ENCODE measurements around the gene HECW1. TPM values are rescaled to one million over a fixed set of nuclear protein-coding genes. Genes with fewer than 3 reads are reported as not detected.

Gene HECW1
- total RNA-seq, 1 donor from 2014 or later = 0.46 TPM

DNA sequence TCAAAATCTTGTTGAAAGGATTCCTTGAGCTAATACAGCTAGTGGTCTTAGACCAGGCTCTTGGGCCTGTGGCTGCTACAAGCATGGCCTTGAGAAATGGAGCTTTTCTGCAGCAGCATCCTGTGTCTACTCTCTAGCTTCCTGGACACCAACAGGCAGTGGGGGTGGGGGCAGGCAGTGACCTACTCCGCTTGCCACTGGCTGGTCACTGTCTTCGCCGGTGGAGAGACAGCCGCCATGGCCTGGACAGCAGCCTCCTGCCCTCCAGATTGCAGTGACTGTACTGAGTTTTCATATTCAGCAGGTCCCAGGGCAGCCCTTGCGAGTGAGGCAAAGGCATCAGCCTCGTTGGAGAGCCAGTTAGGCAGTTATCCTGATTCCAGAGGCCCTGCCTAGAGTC lies 204.6 kb downstream of the HECW1 start:
- H3K4me3 ChIP-seq (ENCODE audit: low read depth, low read length) = no peak overlapping the region
- no peaks in the 10 kb centered on the region for H3K27me3 ChIP-seq (ENCODE audit: control insufficient read depth, insufficient read depth, low read length)
- no peak for DNase-seq (ENCODE audit: low read depth)
- TF ChIP-seq, protein P1, sequence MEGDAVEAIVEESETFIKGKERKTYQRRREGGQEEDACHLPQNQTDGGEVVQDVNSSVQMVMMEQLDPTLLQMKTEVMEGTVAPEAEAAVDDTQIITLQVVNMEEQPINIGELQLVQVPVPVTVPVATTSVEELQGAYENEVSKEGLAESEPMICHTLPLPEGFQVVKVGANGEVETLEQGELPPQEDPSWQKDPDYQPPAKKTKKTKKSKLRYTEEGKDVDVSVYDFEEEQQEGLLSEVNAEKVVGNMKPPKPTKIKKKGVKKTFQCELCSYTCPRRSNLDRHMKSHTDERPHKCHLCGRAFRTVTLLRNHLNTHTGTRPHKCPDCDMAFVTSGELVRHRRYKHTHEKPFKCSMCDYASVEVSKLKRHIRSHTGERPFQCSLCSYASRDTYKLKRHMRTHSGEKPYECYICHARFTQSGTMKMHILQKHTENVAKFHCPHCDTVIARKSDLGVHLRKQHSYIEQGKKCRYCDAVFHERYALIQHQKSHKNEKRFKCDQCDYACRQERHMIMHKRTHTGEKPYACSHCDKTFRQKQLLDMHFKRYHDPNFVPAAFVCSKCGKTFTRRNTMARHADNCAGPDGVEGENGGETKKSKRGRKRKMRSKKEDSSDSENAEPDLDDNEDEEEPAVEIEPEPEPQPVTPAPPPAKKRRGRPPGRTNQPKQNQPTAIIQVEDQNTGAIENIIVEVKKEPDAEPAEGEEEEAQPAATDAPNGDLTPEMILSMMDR (IDR thresholded peaks at IDR 0.05; ENCODE audit: insufficient read depth, low read length, poor library complexity, severe bottlenecking) = no peak
- no peaks in the 10 kb centered on the region for H3K36me3 ChIP-seq (ENCODE audit: control insufficient read depth, insufficient read depth, low read length)

DNA sequence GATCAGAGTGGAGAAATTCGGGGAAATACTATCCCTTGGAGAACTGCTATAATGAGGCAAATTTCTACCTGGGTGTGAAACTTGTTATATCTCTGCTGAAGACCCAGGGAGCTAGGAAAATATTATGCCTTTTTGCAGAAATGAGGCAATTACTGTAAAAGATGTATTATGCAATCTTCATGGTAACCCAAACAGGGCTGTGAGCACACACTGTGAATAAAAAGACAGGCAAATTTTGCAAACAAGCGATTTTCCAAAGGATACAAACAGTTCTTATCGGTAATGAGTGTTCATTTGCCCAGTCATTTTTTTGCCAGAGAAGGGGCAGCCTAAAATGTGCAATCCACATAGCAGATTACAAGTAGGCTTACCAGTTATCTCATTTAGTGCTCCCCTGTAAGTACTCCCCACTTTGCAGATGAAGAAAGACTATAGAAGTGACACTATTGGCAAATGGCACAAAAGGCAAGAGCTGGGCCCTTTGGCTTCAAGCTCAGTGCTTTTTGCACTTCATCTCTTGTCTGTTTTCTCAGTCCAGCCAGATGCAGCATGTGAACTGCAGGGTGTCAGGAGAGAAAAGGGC lies 205.8 kb downstream of the HECW1 start:
- TF ChIP-seq, protein P1 (IDR thresholded peaks at IDR 0.05; ENCODE audit: insufficient read depth, low read length, poor library complexity, severe bottlenecking) = no peak
- no peaks in the 10 kb centered on the region for H3K36me3 ChIP-seq (ENCODE audit: control insufficient read depth, insufficient read depth, low read length)

DNA sequence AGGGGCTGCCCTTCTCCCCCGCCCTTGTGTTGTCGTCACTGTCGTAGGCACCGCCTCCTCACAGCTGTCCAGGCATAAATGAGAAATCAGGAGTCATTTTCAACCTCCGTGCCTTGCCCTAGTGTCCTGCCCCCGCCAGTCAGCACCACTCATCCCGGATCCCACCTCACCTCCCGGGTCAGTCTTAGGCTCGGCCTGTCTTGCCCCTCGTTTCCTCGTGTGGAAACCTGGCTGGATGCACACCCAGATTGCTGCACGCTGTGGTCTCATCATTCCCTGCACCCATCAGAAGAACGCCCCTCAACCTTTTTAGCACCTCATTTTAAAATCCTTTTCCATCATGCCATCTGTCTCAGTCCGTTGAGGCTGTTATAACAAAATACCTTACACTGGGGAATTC lies 213.1 kb downstream of the HECW1 start:
- Histone ChIP-seq H3K36me3 (ENCODE audit: control insufficient read depth, insufficient read depth, low read length) (no peaks in the 10 kb centered on the region), H3K27me3 (ENCODE audit: control insufficient read depth, insufficient read depth, low read length) (no peaks in the 10 kb centered on the region), H3K4me3 (ENCODE audit: low read depth, low read length) (no peak overlapping the region)
- DNase-seq (ENCODE audit: low read depth) = no peak
- TF ChIP-seq, protein P1 (IDR thresholded peaks at IDR 0.05; ENCODE audit: insufficient read depth, low read length, poor library complexity, severe bottlenecking) = no peak

More for the DNA sequence above, 205.8 kb downstream of the HECW1 start:
- Histone ChIP-seq H3K27me3 (ENCODE audit: control insufficient read depth, insufficient read depth, low read length) (no peaks in the 10 kb centered on the region), H3K4me3 (ENCODE audit: low read depth, low read length) (no peak overlapping the region)
- no peak for DNase-seq (ENCODE audit: low read depth)

DNA sequence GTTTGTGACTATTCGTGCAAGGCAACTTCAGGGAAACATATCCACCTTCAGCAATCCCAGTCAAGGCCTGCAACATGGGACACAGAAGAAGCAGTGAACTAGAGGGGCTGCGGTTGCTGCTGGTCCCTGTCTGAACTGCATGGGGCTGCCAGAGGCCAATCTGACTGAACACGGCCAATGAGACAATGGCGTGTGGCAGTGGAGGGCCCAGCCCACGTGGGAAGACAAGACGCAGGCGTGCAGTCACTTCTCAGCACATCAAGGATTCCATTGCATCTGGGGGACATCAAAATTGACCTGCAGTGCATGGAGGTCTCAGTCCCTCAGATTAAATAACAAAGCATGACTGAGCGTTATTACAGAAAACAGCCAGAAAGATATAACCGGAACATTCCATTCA lies 215.9 kb downstream of the HECW1 start:
- no peak for DNase-seq (ENCODE audit: low read depth)
- H3K4me3 ChIP-seq (ENCODE audit: low read depth, low read length) = no peak overlapping the region
- H3K36me3 ChIP-seq (ENCODE audit: control insufficient read depth, insufficient read depth, low read length) = no peaks in the 10 kb centered on the region
- TF ChIP-seq, protein P1 (IDR thresholded peaks at IDR 0.05; ENCODE audit: insufficient read depth, low read length, poor library complexity, severe bottlenecking) = no peak
- H3K27me3 ChIP-seq (ENCODE audit: control insufficient read depth, insufficient read depth, low read length) = no peaks in the 10 kb centered on the region

DNA sequence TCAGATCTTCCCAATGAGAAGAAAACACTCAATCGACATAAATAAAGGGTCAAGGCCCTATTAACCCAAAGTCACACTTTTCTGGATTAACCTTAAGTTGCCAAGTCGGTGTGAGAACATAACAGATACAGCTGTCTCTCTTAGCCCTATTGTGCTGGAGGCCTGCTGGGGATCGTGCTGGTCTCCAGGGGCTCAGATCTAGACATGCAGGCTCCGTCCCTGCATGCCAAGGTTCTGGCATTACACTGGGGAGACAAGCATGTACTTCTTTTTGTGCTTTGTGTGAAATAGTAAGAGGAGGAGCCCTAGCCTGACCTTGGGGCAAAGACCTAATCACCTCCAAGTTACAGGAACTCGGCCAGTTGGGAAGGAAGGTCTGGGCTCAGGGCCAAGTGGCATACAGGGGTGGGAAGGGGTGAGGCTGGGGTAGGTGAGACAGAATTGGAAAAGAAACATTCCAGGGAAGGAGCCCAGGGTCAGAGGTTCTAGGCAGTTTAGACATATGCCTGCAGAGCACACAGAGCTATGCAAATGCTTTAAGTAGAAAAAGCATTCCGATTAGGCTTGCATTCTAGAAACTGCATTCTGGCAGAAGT lies 216.4 kb downstream of the HECW1 start:
- Histone ChIP-seq H3K36me3 (ENCODE audit: control insufficient read depth, insufficient read depth, low read length) (no peaks in the 10 kb centered on the region), H3K4me3 (ENCODE audit: low read depth, low read length) (no peak overlapping the region), H3K27me3 (ENCODE audit: control insufficient read depth, insufficient read depth, low read length) (no peaks in the 10 kb centered on the region)
- TF ChIP-seq, protein P1 (IDR thresholded peaks at IDR 0.05; ENCODE audit: insufficient read depth, low read length, poor library complexity, severe bottlenecking) = no peak
- DNase-seq (ENCODE audit: low read depth) = no peak
